Transverse colon (tissue), 4 donors: ENCODE results near the gene TARS1. TPM values are rescaled to one million over a fixed set of nuclear protein-coding genes. Genes with fewer than 3 reads are reported as not detected.

ENCODE experiments used
- DNase-seq: peaks from one replicate; pipeline ENCODE4 v3.0.0-alpha.2; 2019
- H3K27ac ChIP-seq, 4 donors: fragments of 200-600 bp; sonication (generic); 2 replicates each; pipeline ENCODE4 v1.5.1; 2016 to 2018; ENCODE audit warnings: inconsistent platforms in 4 of 4
- H3K27me3 ChIP-seq: fragments of 200-600 bp; sonication (generic); 2 replicates; pipeline ENCODE4 v1.5.1; 2017; ENCODE audit warnings: inconsistent platforms
- H3K36me3 ChIP-seq, 4 donors: fragments of 200-600 bp; sonication (generic); 2 replicates each; pipeline ENCODE4 v1.5.1; 2017 to 2019; ENCODE audit warnings: inconsistent platforms in 4 of 4
- H3K4me1 ChIP-seq, 4 donors: fragments of 200-600 bp; sonication (generic); 2 replicates each; pipeline ENCODE4 v1.5.1; 2017 to 2020; ENCODE audit warnings: inconsistent platforms in 4 of 4
- H3K4me3 ChIP-seq, 4 donors: fragments of 200-600 bp; sonication (generic); 1 replicate in 1 of 4; 2 replicates in 3 of 4; pipeline versions ENCODE4 v1.5.1 to v1.6.1; 2017 to 2019; ENCODE audit warnings: inconsistent platforms in 4 of 4
- H3K9me3 ChIP-seq, 2 donors: fragments of 200-600 bp; sonication (generic); 2 replicates each; pipeline ENCODE4 v1.5.1; 2017 to 2019; ENCODE audit warnings: inconsistent platforms in 2 of 2
- CTCF ChIP-seq, 5 experiments: fragments of 200-600 bp in 3 of 5; fragments of 450-650 bp in 2 of 5; sonication (generic) in 3 of 5; IDR thresholded peaks; 1 replicate in 2 of 5; 2 replicates in 3 of 5; pipeline ENCODE4 v1.5.1; 2016 to 2017; ENCODE audit warnings: antibody characterized with exemption in 5 of 5, inconsistent platforms in 3 of 5, mild to moderate bottlenecking in 2 of 5, moderate library complexity in 1 of 5
- EP300 ChIP-seq: sonication (generic); formaldehyde crosslinking; IDR thresholded peaks from one replicate; pipeline ENCODE4 v1.6.1; 2017; ENCODE audit warnings: antibody characterized with exemption, low read depth
- POLR2A ChIP-seq: fragments of 450-650 bp; IDR thresholded peaks from one replicate; pipeline ENCODE4 v1.6.1; 2016; ENCODE audit warnings: antibody characterized with exemption, mild to moderate bottlenecking, moderate library complexity
- POLR2AphosphoS5 ChIP-seq, 3 donors: sonication (generic); formaldehyde crosslinking; IDR thresholded peaks; one replicate each; pipeline ENCODE4 v1.6.1; 2016; ENCODE audit warnings: antibody characterized with exemption in 3 of 3
- WGBS, 2 donors: methylation state at CpG; one replicate each; pipeline ENCODE4 v1.1.5; 2018; ENCODE audit warnings: low coverage in 1 of 2; 5-methylcytosine and 5-hydroxymethylcytosine counted together
- in situ Hi-C, 4 donors: fragments of 200-750 bp; cut with MboI; loops; one replicate each; pipeline versions ENCODE4 v1.15.0 to v1.15.1; 2017; ENCODE audit warnings: low sequenced_read_pairs in 3 of 4, low pct_ligation_motif_present in 1 of 4, low pct_unique_long_range_greater_than_20kb in 1 of 4
- intact Hi-C: fragments of 100-400 bp; cut with DNase I; formaldehyde crosslinking; loops from one replicate; pipeline ENCODE4 v1.15.1; 2023; ENCODE audit warnings: low total_unique reads
- total RNA-seq, 4 donors: library from RNA; depleted of rRNA; stranded (reverse); fragments of >200 nt; gene quantifications; one replicate each; pipeline ENCODE4 v1.1.0, GENCODE V29; 2016

TARS1 gene
- total RNA-seq, 4 donors from 2014 or later: 30.1 to 155 (median 92.1) TPM

- DNase-seq: no peak
- H3K27ac ChIP-seq: no peak overlapping the region
- peaks cover 0 to 99% (median 47%) of the 10 kb centered on the region in 4 donors for H3K36me3 ChIP-seq
- no peak for TF ChIP-seq POLR2A
- no peaks in the 10 kb centered on the region for H3K27me3 ChIP-seq
- in situ Hi-C loops: loop anchor here in 1 of 4 donors (25.0 kb wide), 1 partner anchor 477 kb away; the partner anchor contains the start of gene RXFP3
- intact Hi-C loops: no loop called here
- no peaks in the 10 kb centered on the region for H3K9me3 ChIP-seq
- 98% methylated on average over 2 of the region's 2 CpGs; no CpG with 5 or more reads in 1 of the 2 donors for WGBS, 2 donors
- no peak overlapping the region for H3K4me3 ChIP-seq
- no peaks in the 10 kb centered on the region for H3K4me1 ChIP-seq
These were observed 19.4 kb downstream of the TARS1 start for GRCh38 chr5:33460210-33460609.

- TF ChIP-seq CTCF (IDR thresholded peaks at IDR 0.05) (no peak), POLR2AphosphoS5 (IDR thresholded peaks at IDR 0.05) (no peak), POLR2A (no peak), EP300 (no peak)
- no peak for DNase-seq
- intact Hi-C loops (no loop called here), in situ Hi-C loops (loop anchor here in 1 of 4 donors (25.0 kb wide), 1 partner anchor 475 kb away; the partner anchor contains the start of gene RXFP3)
- H3K4me1 ChIP-seq: no peaks in the 10 kb centered on the region
- 84 to 85% methylated on average over 3 of the region's 3 CpGs for WGBS, 2 donors
- H3K4me3 ChIP-seq: no peak overlapping the region
- no peaks in the 10 kb centered on the region for H3K9me3 ChIP-seq
- H3K27me3 ChIP-seq: no peaks in the 10 kb centered on the region
- H3K36me3 ChIP-seq: peaks cover 0 to 94% (median 45%) of the 10 kb centered on the region in 4 donors
- H3K27ac ChIP-seq: no peak overlapping the region
These were observed 21.7 kb downstream of the TARS1 start for GRCh38 chr5:33462456-33462855.

GRCh38 chr5:33465120-33465519, 24.4 kb downstream of the TARS1 start:
- intact Hi-C loops (no loop called here), in situ Hi-C loops (loop anchor here in 1 of 4 donors (25.0 kb wide), 1 partner anchor 472 kb away; the partner anchor contains the start of gene RXFP3)
- Histone ChIP-seq H3K4me1 (no peaks in the 10 kb centered on the region), H3K36me3 (peaks cover 0 to 89% (median 41%) of the 10 kb centered on the region in 4 donors), H3K27ac (no peak overlapping the region), H3K4me3 (no peak overlapping the region), H3K9me3 (no peaks in the 10 kb centered on the region), H3K27me3 (no peaks in the 10 kb centered on the region)
- no peak for DNase-seq
- TF ChIP-seq EP300 (no peak), POLR2AphosphoS5 (IDR thresholded peaks at IDR 0.05) (no peak), CTCF (IDR thresholded peaks at IDR 0.05) (no peak), POLR2A (no peak)
- WGBS, 2 donors: 95 to 100% methylated on average over 1 to 3 of the region's 3 CpGs

- no peak for DNase-seq
- intact Hi-C loops (no loop called here), in situ Hi-C loops (loop anchor here in 1 of 4 donors (25.0 kb wide), 1 partner anchor 468 kb away; the partner anchor contains the start of gene RXFP3)
- 80 to 81% methylated on average over 4 to 9 of the region's 9 CpGs for WGBS, 2 donors
- no peak overlapping the region for H3K27ac ChIP-seq
- no peaks in the 10 kb centered on the region for H3K9me3 ChIP-seq
- H3K4me3 ChIP-seq: no peak overlapping the region
- no peaks in the 10 kb centered on the region for H3K27me3 ChIP-seq
- peaks cover 0 to 65% (median 27%) of the 10 kb centered on the region in 4 donors for H3K36me3 ChIP-seq
- H3K4me1 ChIP-seq: no peaks in the 10 kb centered on the region
- TF ChIP-seq CTCF (IDR thresholded peaks at IDR 0.05) (no peak), POLR2AphosphoS5 (IDR thresholded peaks at IDR 0.05) (no peak), EP300 (no peak), POLR2A (no peak)
These were observed 28.1 kb downstream of the TARS1 start for GRCh38 chr5:33468775-33469435.
